ENCODE data around the gene PAPLN.

The PAPLN gene

GRCh38 chr14:73231981-73232851 lies 5.1 kb upstream of the PAPLN start:
- no peak for DNase-seq

- no peak for DNase-seq
These were observed 4.3 kb upstream of the PAPLN start for GRCh38 chr14:73232984-73233383.

GRCh38 chr14:73233564-73233963 lies 3.7 kb upstream of the PAPLN start:
- no peak for DNase-seq

- no peak for DNase-seq
These were observed 3.3 kb upstream of the PAPLN start for GRCh38 chr14:73234029-73234428.

GRCh38 chr14:73234586-73235394 lies 2.5 kb upstream of the PAPLN start:
- no peak for DNase-seq

- no peak for DNase-seq
These were observed 1.7 kb upstream of the PAPLN start for GRCh38 chr14:73235531-73236155.

GRCh38 chr14:73236157-73236556 lies 1.1 kb upstream of the PAPLN start:
- no peak for DNase-seq

- DNase-seq, result no peak
These were observed 521 bp upstream of the PAPLN start for GRCh38 chr14:73236752-73237218.

GRCh38 chr14:73237786-73238423 lies 599 bp downstream of the PAPLN start:
- DNase-seq, result no peak

- DNase-seq, result no peak
These were observed 1.1 kb downstream of the PAPLN start for GRCh38 chr14:73238424-73238852.

- no peak for DNase-seq
These were observed 1.6 kb downstream of the PAPLN start for GRCh38 chr14:73238941-73239340.

- no peak for DNase-seq
These were observed 2.3 kb downstream of the PAPLN start for GRCh38 chr14:73239393-73240241.

GRCh38 chr14:73240816-73241480 lies 3.6 kb downstream of the PAPLN start:
- no peak for DNase-seq

GRCh38 chr14:73241481-73242165 lies 4.3 kb downstream of the PAPLN start:
- DNase-seq, result no peak

GRCh38 chr14:73242357-73242901 lies 5.1 kb downstream of the PAPLN start:
- DNase-seq, result no peak

- no peak for DNase-seq
These were observed 6.0 kb downstream of the PAPLN start for GRCh38 chr14:73243341-73243740.

GRCh38 chr14:73243748-73244147 lies 6.4 kb downstream of the PAPLN start:
- no peak for DNase-seq

GRCh38 chr14:73244541-73245290 lies 7.4 kb downstream of the PAPLN start:
- DNase-seq, result no peak

GRCh38 chr14:73245480-73246325 lies 8.4 kb downstream of the PAPLN start:
- DNase-seq, result peak; percentile 45

Data from activated CD8-positive, alpha-beta memory T cell treated with anti-CD3 and anti-CD28 coated beads, Interleukin-2, amount 50 U/mL, for 4 hours (primary cell).